Smooth muscle cell of trachea (primary cell): ENCODE data around the gene ZC3H10. TPM values are rescaled to one million over a fixed set of nuclear protein-coding genes. Genes with fewer than 3 reads are reported as not detected.

Experiments
- total RNA-seq: library from RNA; depleted of rRNA; stranded (reverse); fragments of >200 nt; gene quantifications from 2 replicates; pipeline ENCODE4 v1.2.1, GENCODE V29; 2014

Gene ZC3H10
- total RNA-seq = 4.4 and 5.6 TPM in 2 replicates

GRCh38 chr12:56117778-56118687 is at the start of gene ZC3H10:
ZC3H10 (plus strand) TSS chr12:56118266; CDS start chr12:56120563, 2,297 bp downstream.

GRCh38 chr12:56079723-56080555 is 38.1 kb upstream of the ZC3H10 start, which contains the start of gene ERBB3:
ERBB3 (plus strand) TSS chr12:56080165; CDS start chr12:56080301, 136 bp downstream.

GRCh38 chr12:56104109-56104814 is 13.8 kb upstream of the ZC3H10 start, which contains the start of gene PA2G4:
PA2G4 (plus strand) TSS chr12:56104559; CDS start chr12:56104738, 179 bp downstream.

GRCh38 chr12:56116267-56117081 is 1.6 kb upstream of the ZC3H10 start, which contains the start of gene RPL41:
RPL41 (plus strand) TSS chr12:56116633.

GRCh38 chr12:56127888-56128669 is 10.0 kb downstream of the ZC3H10 start, which contains the start of gene ESYT1:
ESYT1 (plus strand) TSS chr12:56128267; CDS start chr12:56128320, 53 bp downstream.

GRCh38 chr12:56152132-56152755 is 34.2 kb downstream of the ZC3H10 start, which contains the start of gene MYL6B:
MYL6B (plus strand) TSS chr12:56152587; CDS start chr12:56153919, 1,332 bp downstream.

GRCh38 chr12:56158029-56158925 is 40.2 kb downstream of the ZC3H10 start, which contains the start of gene MYL6:
MYL6 (plus strand) TSS chr12:56158359; CDS start chr12:56158402, 43 bp downstream.

Other genes starting within 250 kb of the ZC3H10 start
- gene PYM1, start 190.4 kb upstream of the ZC3H10 start, total RNA-seq = 34.2 and 36.5 TPM in 2 replicates
- 68.6 and 74.2 TPM in 2 replicates for gene DGKA, start 187.1 kb upstream of the ZC3H10 start, total RNA-seq
- 0.33 and 1.6 TPM in 2 replicates for gene PMEL, start 152.2 kb upstream of the ZC3H10 start, total RNA-seq
- gene CDK2, start 151.4 kb upstream of the ZC3H10 start, total RNA-seq = 13.4 and 21.1 TPM in 2 replicates
- gene RAB5B, start 144.2 kb upstream of the ZC3H10 start, total RNA-seq = 65.5 and 66.2 TPM in 2 replicates
- gene SUOX, start 121.0 kb upstream of the ZC3H10 start, total RNA-seq = 17.5 and 19.0 TPM in 2 replicates
- gene IKZF4, start 97.2 kb upstream of the ZC3H10 start, total RNA-seq = 1.2 and 1.7 TPM in 2 replicates
- 136 and 411 TPM in 2 replicates for gene RPS26, start 76.3 kb upstream of the ZC3H10 start, total RNA-seq
- gene ERBB3, start 38.1 kb upstream of the ZC3H10 start, total RNA-seq = 0.33 and 2.3 TPM in 2 replicates
- 101 and 138 TPM in 2 replicates for gene PA2G4, start 13.7 kb upstream of the ZC3H10 start, total RNA-seq
- 1,465 and 2,446 TPM in 2 replicates for gene RPL41, start 1.6 kb upstream of the ZC3H10 start, total RNA-seq
- gene ESYT1, start 10.0 kb downstream of the ZC3H10 start, total RNA-seq = 396 and 399 TPM in 2 replicates
- gene MYL6B, start 34.3 kb downstream of the ZC3H10 start, total RNA-seq = 68.3 and 89.3 TPM in 2 replicates
- 1,139 and 2,051 TPM in 2 replicates for gene MYL6, start 40.1 kb downstream of the ZC3H10 start, total RNA-seq
- 42.6 and 58.9 TPM in 2 replicates for gene SMARCC2, start 71.2 kb downstream of the ZC3H10 start, total RNA-seq
- gene RNF41, start 103.7 kb downstream of the ZC3H10 start, total RNA-seq = 82.5 and 144 TPM in 2 replicates
- gene NABP2, start 106.1 kb downstream of the ZC3H10 start, total RNA-seq = 27.0 and 29.2 TPM in 2 replicates
- not detected in 2 replicates for gene SLC39A5, start 111.8 kb downstream of the ZC3H10 start, total RNA-seq
- 14.0 and 15.9 TPM in 2 replicates for gene ANKRD52, start 140.1 kb downstream of the ZC3H10 start, total RNA-seq
- gene COQ10A, start 148.7 kb downstream of the ZC3H10 start, total RNA-seq = 8.6 and 11.9 TPM in 2 replicates
- 99.2 and 103 TPM in 2 replicates for gene CS, start 182.1 kb downstream of the ZC3H10 start, total RNA-seq
- gene CNPY2, start 197.7 kb downstream of the ZC3H10 start, total RNA-seq = 47.8 and 76.2 TPM in 2 replicates
- 21.5 and 30.3 TPM in 2 replicates for gene PAN2, start 215.7 kb downstream of the ZC3H10 start, total RNA-seq
- gene IL23A, start 220.6 kb downstream of the ZC3H10 start, total RNA-seq = 0.50 and 0.58 TPM in 2 replicates
- 291 and 409 TPM in 2 replicates for gene STAT2, start 241.8 kb downstream of the ZC3H10 start, total RNA-seq
- gene APOF, start 244.6 kb downstream of the ZC3H10 start, total RNA-seq = not detected in 2 replicates